ENCODE measurements around the gene SMC5. TPM values are rescaled to one million over a fixed set of nuclear protein-coding genes. Genes with fewer than 3 reads are reported as not detected.

Gene SMC5
- 26.5 TPM for total RNA-seq (ENCODE audit: unreplicated experiment)
- long read RNA-seq, partial matches to known transcripts, result 5 of 6 reads
- long read RNA-seq, other reads (novel, unspliced or antisense), result 1 of 6 reads

DNA sequence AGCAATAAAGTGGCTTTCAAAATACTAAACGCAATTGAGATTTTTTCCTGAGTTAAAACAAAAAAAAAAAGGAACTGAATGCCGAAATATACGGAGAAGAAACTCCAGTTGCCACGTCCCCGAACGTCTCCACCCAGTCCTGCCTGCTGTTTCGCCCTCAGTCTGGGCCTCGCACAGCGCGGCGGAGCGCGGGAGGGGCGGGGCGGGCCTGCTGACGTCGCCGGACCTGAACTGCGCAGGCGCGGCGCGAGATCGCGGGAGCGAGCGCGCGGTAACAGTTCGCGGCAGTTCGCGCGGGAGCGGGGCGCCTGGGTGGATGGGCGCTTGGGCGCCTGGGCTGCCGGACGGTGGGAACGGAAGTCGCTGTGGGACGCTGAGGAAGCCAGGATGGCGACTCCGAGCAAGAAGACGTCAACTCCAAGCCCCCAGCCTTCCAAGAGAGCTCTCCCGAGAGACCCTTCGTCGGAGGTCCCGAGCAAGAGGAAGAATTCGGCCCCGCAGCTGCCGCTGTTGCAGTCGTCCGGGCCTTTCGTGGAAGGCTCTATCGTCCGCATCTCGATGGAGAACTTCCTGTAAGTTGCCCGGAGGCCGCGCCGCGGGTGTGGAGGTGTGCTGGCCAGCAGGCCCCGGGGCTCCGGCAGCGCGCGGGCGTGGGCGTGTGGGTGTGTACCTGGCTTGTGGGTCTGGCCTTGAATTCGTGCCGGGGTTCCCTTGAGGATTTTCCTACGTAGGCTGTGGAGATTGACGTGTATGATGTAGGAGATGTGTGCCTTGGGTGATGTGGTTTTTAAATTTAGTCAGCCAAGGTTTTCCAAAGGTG is at the start of gene SMC5:
Gene SMC5, plus strand, starts transcription at position 287 of the 820 bp plus-strand sequence. Its CDS starts 101 bp downstream, at position 388.
- peak within 1 kb of the TSS; percentile 94 for H3K4me3 Mint-ChIP-seq (ENCODE audit: unreplicated experiment)
- no peaks in the 10 kb centered on the region for H3K9me3 Mint-ChIP-seq (ENCODE audit: unreplicated experiment)
- peaks cover 21% of the 10 kb centered on the region for H3K36me3 Mint-ChIP-seq (ENCODE audit: low read depth, unreplicated experiment)
- TF ChIP-seq, protein P1, sequence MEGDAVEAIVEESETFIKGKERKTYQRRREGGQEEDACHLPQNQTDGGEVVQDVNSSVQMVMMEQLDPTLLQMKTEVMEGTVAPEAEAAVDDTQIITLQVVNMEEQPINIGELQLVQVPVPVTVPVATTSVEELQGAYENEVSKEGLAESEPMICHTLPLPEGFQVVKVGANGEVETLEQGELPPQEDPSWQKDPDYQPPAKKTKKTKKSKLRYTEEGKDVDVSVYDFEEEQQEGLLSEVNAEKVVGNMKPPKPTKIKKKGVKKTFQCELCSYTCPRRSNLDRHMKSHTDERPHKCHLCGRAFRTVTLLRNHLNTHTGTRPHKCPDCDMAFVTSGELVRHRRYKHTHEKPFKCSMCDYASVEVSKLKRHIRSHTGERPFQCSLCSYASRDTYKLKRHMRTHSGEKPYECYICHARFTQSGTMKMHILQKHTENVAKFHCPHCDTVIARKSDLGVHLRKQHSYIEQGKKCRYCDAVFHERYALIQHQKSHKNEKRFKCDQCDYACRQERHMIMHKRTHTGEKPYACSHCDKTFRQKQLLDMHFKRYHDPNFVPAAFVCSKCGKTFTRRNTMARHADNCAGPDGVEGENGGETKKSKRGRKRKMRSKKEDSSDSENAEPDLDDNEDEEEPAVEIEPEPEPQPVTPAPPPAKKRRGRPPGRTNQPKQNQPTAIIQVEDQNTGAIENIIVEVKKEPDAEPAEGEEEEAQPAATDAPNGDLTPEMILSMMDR (IDR thresholded peaks at IDR 0.05; ENCODE audit: unreplicated experiment), result no peak
- H3K4me1 Mint-ChIP-seq (ENCODE audit: unreplicated experiment), result peaks cover 38% of the 10 kb centered on the region
- peak; percentile 92 for DNase-seq (ENCODE audit: low spot score)
- H3K27me3 Mint-ChIP-seq (ENCODE audit: unreplicated experiment), result peaks cover 10% of the 10 kb centered on the region
- H3K27ac Mint-ChIP-seq (ENCODE audit: unreplicated experiment), result peak within 1 kb of the TSS; percentile 87

DNA sequence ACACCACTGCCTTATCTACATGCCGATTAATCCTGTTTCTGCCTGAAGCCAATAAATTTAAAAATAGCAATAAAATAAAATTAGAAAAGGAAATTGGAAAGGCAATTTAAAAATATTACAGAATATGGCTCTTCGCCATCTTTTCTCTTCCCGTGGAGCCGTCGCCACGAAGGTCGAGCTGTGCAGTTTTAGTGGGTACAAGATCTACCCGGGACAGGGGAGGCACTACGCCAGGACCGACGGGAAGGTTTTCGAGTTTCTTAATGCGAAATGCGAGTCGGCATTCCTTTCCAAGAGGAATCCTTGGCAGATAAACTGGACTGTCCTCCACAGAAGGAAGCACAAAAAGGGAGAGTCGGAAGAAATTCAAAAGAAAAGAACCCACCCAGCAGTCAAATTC is 41.7 kb upstream of the SMC5 start:
- H3K27ac Mint-ChIP-seq (ENCODE audit: unreplicated experiment), result no peak overlapping the region
- H3K36me3 Mint-ChIP-seq (ENCODE audit: low read depth, unreplicated experiment), result peaks cover 14% of the 10 kb centered on the region
- TF ChIP-seq, protein P1 (IDR thresholded peaks at IDR 0.05; ENCODE audit: unreplicated experiment), result no peak
- no peaks in the 10 kb centered on the region for H3K27me3 Mint-ChIP-seq (ENCODE audit: unreplicated experiment)
- H3K4me1 Mint-ChIP-seq (ENCODE audit: unreplicated experiment), result peaks cover 4% of the 10 kb centered on the region
- DNase-seq (ENCODE audit: low spot score), result no peak
- peaks cover 6% of the 10 kb centered on the region for H3K9me3 Mint-ChIP-seq (ENCODE audit: unreplicated experiment)
- no peak overlapping the region for H3K4me3 Mint-ChIP-seq (ENCODE audit: unreplicated experiment)

DNA sequence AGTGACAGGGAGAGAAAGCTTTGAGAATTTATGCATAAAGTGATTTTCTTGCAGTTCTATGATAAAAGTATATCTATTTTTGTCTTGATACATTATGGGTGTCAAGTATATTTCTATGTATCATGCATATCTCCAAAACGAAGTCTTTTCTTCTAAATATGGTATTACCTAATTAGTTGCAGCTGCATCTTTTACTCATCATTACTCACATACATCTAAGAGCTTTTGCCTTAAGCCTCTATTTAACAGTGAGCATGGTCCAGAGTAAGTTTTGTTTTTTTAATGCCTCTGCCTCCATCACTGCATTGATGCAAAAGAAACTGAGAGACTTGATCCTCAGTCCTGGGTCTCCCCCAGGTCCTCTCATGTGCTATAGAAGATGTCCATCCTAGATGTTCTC is 40.0 kb upstream of the SMC5 start:
- TF ChIP-seq, protein P1 (IDR thresholded peaks at IDR 0.05; ENCODE audit: unreplicated experiment), result no peak
- DNase-seq (ENCODE audit: low spot score), result no peak
- peaks cover 5% of the 10 kb centered on the region for H3K36me3 Mint-ChIP-seq (ENCODE audit: low read depth, unreplicated experiment)
- no peaks in the 10 kb centered on the region for H3K9me3 Mint-ChIP-seq (ENCODE audit: unreplicated experiment)
- H3K27me3 Mint-ChIP-seq (ENCODE audit: unreplicated experiment), result no peaks in the 10 kb centered on the region
- no peak overlapping the region for H3K27ac Mint-ChIP-seq (ENCODE audit: unreplicated experiment)
- H3K4me1 Mint-ChIP-seq (ENCODE audit: unreplicated experiment), result peaks cover 4% of the 10 kb centered on the region
- no peak overlapping the region for H3K4me3 Mint-ChIP-seq (ENCODE audit: unreplicated experiment)

DNA sequence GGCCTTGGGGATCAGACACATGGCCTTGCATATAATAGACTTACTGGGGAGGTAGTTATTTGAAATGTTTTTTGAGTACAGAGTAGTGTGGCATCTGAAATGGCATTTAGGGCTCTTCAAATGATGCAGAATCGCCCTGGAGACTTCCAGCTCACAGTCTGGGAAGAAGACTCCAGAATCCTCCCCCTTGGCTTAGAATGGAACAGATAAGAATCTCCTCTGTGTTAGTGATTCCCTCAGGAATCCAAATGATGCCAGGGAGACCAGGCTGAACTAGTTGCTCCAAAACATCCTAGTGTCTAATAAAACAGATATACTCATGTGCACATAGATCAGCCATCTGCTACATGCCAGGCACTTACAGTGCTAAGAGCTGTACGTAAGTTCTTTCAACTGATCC is 38.6 kb upstream of the SMC5 start:
- H3K27me3 Mint-ChIP-seq (ENCODE audit: unreplicated experiment), result no peaks in the 10 kb centered on the region
- no peaks in the 10 kb centered on the region for H3K36me3 Mint-ChIP-seq (ENCODE audit: low read depth, unreplicated experiment)
- H3K4me1 Mint-ChIP-seq (ENCODE audit: unreplicated experiment), result peaks cover 4% of the 10 kb centered on the region
- no peak for DNase-seq (ENCODE audit: low spot score)
- H3K4me3 Mint-ChIP-seq (ENCODE audit: unreplicated experiment), result no peak overlapping the region
- H3K9me3 Mint-ChIP-seq (ENCODE audit: unreplicated experiment), result no peaks in the 10 kb centered on the region
- H3K27ac Mint-ChIP-seq (ENCODE audit: unreplicated experiment), result no peak overlapping the region
- TF ChIP-seq, protein P1 (IDR thresholded peaks at IDR 0.05; ENCODE audit: unreplicated experiment), result no peak

DNA sequence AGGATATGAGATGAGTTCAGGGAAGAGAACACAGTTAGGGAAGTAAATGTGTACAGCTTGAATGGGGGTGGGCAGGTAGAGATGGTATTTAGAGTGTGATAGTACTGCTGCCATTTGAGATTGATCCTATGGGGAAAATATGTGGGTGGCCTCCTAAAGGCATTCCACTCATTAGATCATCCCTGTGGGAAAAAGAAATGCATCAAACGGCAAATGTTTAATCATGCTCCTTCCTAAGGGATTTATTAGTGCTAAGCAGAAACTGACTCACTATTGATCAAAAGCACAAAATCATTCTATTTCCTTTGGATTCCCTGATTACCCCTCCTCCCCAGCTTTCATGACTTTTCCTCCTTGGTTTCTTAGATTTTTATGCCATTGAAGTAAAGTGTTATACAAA is 36.4 kb upstream of the SMC5 start:
- no peak overlapping the region for H3K4me3 Mint-ChIP-seq (ENCODE audit: unreplicated experiment)
- no peak overlapping the region for H3K27ac Mint-ChIP-seq (ENCODE audit: unreplicated experiment)
- no peaks in the 10 kb centered on the region for H3K9me3 Mint-ChIP-seq (ENCODE audit: unreplicated experiment)
- no peaks in the 10 kb centered on the region for H3K36me3 Mint-ChIP-seq (ENCODE audit: low read depth, unreplicated experiment)
- no peaks in the 10 kb centered on the region for H3K27me3 Mint-ChIP-seq (ENCODE audit: unreplicated experiment)
- TF ChIP-seq, protein P1 (IDR thresholded peaks at IDR 0.05; ENCODE audit: unreplicated experiment), result no peak
- H3K4me1 Mint-ChIP-seq (ENCODE audit: unreplicated experiment), result peaks cover 4% of the 10 kb centered on the region
- DNase-seq (ENCODE audit: low spot score), result no peak

All from endothelial cell (in vitro differentiated cells).